Neural progenitor cell (in vitro differentiated cells): Measurements from ENCODE around the gene OR10W1.

Source experiments
- EZH2 ChIP-seq: fragments of 200-600 bp; sonication (generic); IDR thresholded peaks from 2 replicates; pipeline ENCODE4 v1.6.1; 2017; ENCODE audit warnings: antibody characterized with exemption, mild to moderate bottlenecking, moderate library complexity
- TF ChIP-seq, protein P1 (sequence below): fragments of 200-600 bp; sonication (generic); IDR thresholded peaks from 2 replicates; pipeline ENCODE4 v1.5.1; 2017; ENCODE audit warnings: antibody characterized with exemption, mild to moderate bottlenecking

DNA sequence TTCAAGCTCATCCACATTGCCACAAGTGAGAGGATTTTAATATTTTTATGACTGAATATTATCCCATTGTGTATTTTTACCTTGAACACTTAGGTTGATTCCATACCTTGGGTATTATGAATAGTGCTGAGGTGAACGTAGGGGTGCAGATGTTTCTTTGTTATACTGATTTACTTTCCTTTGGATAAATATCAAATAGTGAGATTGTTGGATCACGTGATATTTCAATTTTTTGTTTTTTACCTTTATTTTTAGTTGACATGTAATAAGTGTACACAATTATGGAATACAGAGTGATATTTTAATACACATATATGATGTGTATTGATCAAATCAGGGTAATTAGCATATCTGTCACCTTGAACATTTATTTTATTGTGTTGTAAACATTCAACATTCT is 8.1 kb downstream of the OR10W1 start:
- TF ChIP-seq, protein P1, sequence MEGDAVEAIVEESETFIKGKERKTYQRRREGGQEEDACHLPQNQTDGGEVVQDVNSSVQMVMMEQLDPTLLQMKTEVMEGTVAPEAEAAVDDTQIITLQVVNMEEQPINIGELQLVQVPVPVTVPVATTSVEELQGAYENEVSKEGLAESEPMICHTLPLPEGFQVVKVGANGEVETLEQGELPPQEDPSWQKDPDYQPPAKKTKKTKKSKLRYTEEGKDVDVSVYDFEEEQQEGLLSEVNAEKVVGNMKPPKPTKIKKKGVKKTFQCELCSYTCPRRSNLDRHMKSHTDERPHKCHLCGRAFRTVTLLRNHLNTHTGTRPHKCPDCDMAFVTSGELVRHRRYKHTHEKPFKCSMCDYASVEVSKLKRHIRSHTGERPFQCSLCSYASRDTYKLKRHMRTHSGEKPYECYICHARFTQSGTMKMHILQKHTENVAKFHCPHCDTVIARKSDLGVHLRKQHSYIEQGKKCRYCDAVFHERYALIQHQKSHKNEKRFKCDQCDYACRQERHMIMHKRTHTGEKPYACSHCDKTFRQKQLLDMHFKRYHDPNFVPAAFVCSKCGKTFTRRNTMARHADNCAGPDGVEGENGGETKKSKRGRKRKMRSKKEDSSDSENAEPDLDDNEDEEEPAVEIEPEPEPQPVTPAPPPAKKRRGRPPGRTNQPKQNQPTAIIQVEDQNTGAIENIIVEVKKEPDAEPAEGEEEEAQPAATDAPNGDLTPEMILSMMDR: no peak
- TF ChIP-seq EZH2: no peak
